Lung (tissue), 12 donors: ENCODE measurements around the gene EOGT. TPM values are rescaled to one million over a fixed set of nuclear protein-coding genes. Genes with fewer than 3 reads are reported as not detected.

Experiments
- ATAC-seq: fragments of 200-7000 bp; cut with Tn5 transposase; one replicate; pipeline ENCODE4 v1.9.1; 2020; ENCODE audit warnings: moderate number of reproducible peaks; ENCODE audit not compliant: insufficient read depth, low FRiP score
- DNase-seq, 3 donors: peaks; one replicate each; pipeline ENCODE4 v3.0.0-alpha.2; 2013 to 2017
- H3K27ac ChIP-seq, 2 donors: one replicate each; pipeline ENCODE4 v1.5.1; 2013; ENCODE audit warnings: mild to moderate bottlenecking in 2 of 2, moderate library complexity in 2 of 2, control low read depth in 1 of 2, inconsistent platforms in 1 of 2, low read depth in 1 of 2, low read length in 1 of 2
- H3K27me3 ChIP-seq, 3 donors: one replicate each; pipeline ENCODE4 v1.5.1; 2013; ENCODE audit warnings: low read length in 2 of 3; ENCODE audit not compliant: control insufficient read depth in 3 of 3, insufficient read depth in 3 of 3
- H3K36me3 ChIP-seq, 4 donors: one replicate each; pipeline ENCODE4 v1.5.1; 2013; ENCODE audit warnings: low read length in 4 of 4, mild to moderate bottlenecking in 1 of 4, moderate library complexity in 1 of 4; ENCODE audit not compliant: control insufficient read depth in 4 of 4, insufficient read depth in 4 of 4
- H3K4me1 ChIP-seq, 5 donors: one replicate each; pipeline ENCODE4 v1.5.1; 2013; ENCODE audit warnings: low read length in 5 of 5, mild to moderate bottlenecking in 2 of 5, moderate library complexity in 1 of 5; ENCODE audit not compliant: control insufficient read depth in 5 of 5, insufficient read depth in 5 of 5
- H3K4me3 ChIP-seq: one replicate; pipeline ENCODE4 v1.5.1; 2013; ENCODE audit warnings: mild to moderate bottlenecking, control low read depth, moderate library complexity
- H3K9ac ChIP-seq, 2 donors: one replicate each; pipeline ENCODE4 v1.5.1; 2013; ENCODE audit warnings: low read length in 2 of 2, control low read depth in 1 of 2; ENCODE audit not compliant: insufficient read depth in 1 of 2
- H3K9me3 ChIP-seq, 4 donors: one replicate each; pipeline ENCODE4 v1.5.1; 2013; ENCODE audit warnings: low read length in 3 of 4, mild to moderate bottlenecking in 1 of 4, moderate library complexity in 1 of 4; ENCODE audit not compliant: control insufficient read depth in 4 of 4, insufficient read depth in 3 of 4
- WGBS, 2 donors: extraction: QIAGEN DNeasy Blood & Tissue Kit; methylation state at CpG; one replicate each; pipeline ENCODE4 v1.1.7; 2013; 5-methylcytosine and 5-hydroxymethylcytosine counted together
- polyA plus RNA-seq, 2 donors: library from polyadenylated mRNA; stranded (reverse); fragments of 200-250 nt; gene quantifications; one replicate each; pipeline ENCODE4 v1.2.1, GENCODE V29; 2013
- total RNA-seq, 2 donors: library from RNA; depleted of rRNA in 1 of 2; stranded (reverse); fragments of >200 nt in 1 of 2; gene quantifications; one replicate each; pipeline ENCODE4 v1.2.1, GENCODE V29; 2014 to 2021
- TF ChIP-seq, protein P1 (sequence below): IDR thresholded peaks from 2 replicates; pipeline ENCODE4 v1.5.1; 2012; ENCODE audit warnings: mild to moderate bottlenecking; ENCODE audit errors: control extremely low read depth, extremely low read depth
- donor health status: control.
- donor health status: control.
- donor health status: Bipolar disorder and iron deficiency.
- donor health status: healthy.
- donor health status: DM: yes; HTN: yes; CAD: no.

The EOGT gene
- total and polyA plus RNA-seq, 4 donors: 14.3 to 54.7 (median 35.0) TPM

DNA sequence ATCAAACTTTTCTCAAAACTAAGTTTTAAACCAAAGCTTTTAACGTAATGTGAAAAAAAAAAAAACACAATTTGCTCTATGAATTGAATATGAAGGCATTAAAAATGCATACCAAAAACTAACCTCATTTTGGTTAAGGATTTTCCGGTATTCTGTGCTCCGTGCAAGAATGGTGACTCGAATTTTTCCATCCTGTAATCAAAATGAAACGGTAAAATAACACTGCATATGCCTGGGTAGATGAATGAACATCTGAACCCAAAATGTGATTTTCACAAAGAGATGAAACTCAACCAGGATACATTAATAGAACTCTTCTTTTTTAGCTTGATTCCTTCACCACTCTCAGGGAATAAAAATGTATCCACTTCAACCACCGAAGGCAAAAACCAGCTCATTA lies 26.2 kb downstream of the EOGT start:
- no peaks in the 10 kb centered on the region for H3K27me3 ChIP-seq
- WGBS, 2 donors: 85 to 95% methylated on average over 6 of the region's 6 CpGs
- H3K9ac ChIP-seq: no peak overlapping the region
- TF ChIP-seq, protein P1, sequence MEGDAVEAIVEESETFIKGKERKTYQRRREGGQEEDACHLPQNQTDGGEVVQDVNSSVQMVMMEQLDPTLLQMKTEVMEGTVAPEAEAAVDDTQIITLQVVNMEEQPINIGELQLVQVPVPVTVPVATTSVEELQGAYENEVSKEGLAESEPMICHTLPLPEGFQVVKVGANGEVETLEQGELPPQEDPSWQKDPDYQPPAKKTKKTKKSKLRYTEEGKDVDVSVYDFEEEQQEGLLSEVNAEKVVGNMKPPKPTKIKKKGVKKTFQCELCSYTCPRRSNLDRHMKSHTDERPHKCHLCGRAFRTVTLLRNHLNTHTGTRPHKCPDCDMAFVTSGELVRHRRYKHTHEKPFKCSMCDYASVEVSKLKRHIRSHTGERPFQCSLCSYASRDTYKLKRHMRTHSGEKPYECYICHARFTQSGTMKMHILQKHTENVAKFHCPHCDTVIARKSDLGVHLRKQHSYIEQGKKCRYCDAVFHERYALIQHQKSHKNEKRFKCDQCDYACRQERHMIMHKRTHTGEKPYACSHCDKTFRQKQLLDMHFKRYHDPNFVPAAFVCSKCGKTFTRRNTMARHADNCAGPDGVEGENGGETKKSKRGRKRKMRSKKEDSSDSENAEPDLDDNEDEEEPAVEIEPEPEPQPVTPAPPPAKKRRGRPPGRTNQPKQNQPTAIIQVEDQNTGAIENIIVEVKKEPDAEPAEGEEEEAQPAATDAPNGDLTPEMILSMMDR: no peak
- no peaks in the 10 kb centered on the region for H3K9me3 ChIP-seq
- ATAC-seq (no peak), DNase-seq (no peak)
- no peak overlapping the region for H3K4me3 ChIP-seq
- H3K4me1 ChIP-seq: no peaks in the 10 kb centered on the region
- H3K36me3 ChIP-seq: peaks cover 11 to 55% (median 23%) of the 10 kb centered on the region in 4 donors
- no peak overlapping the region for H3K27ac ChIP-seq

DNA sequence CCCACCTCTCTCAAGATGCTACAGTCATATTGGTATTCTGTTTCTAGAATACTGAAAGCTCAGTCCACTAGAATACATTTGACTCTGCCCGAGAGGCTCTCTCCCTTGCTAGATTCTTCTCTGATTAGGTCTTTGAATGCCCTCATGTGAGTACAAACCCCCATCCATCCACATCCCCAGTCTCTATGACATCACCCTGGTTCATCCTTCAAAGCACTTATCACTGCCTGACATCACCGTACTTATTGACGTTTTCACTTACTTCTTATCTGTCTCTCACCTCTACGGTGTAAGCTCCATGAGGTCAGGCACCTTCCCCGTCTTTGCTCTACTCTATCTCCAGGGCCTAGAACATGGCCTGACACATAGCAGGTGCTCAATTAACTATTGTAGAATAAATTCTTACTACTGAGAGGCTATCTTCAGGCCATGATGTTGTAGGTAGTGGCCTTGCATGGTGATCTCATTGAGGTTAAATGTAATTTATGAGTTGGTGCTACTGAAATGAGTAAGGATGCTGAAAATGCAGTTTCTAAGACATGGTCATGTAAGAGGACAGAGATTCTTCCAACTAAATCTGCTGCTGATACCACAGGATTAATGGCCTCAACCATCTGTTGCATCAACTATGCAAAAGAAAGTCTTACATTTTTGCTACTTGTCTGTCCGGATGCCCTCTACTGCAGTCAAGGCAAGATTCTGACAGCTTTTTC lies 26.8 kb downstream of the EOGT start:
- Histone ChIP-seq H3K36me3 (peaks cover 11 to 51% (median 26%) of the 10 kb centered on the region in 4 donors), H3K4me3 (no peak overlapping the region), H3K9me3 (no peaks in the 10 kb centered on the region), H3K27ac (no peak overlapping the region), H3K27me3 (no peaks in the 10 kb centered on the region), H3K9ac (no peak overlapping the region), H3K4me1 (no peaks in the 10 kb centered on the region)
- 94 to 98% methylated on average over 6 of the region's 6 CpGs for WGBS, 2 donors
- TF ChIP-seq, protein P1: no peak
- ATAC-seq (no peak), DNase-seq (no peak)

DNA sequence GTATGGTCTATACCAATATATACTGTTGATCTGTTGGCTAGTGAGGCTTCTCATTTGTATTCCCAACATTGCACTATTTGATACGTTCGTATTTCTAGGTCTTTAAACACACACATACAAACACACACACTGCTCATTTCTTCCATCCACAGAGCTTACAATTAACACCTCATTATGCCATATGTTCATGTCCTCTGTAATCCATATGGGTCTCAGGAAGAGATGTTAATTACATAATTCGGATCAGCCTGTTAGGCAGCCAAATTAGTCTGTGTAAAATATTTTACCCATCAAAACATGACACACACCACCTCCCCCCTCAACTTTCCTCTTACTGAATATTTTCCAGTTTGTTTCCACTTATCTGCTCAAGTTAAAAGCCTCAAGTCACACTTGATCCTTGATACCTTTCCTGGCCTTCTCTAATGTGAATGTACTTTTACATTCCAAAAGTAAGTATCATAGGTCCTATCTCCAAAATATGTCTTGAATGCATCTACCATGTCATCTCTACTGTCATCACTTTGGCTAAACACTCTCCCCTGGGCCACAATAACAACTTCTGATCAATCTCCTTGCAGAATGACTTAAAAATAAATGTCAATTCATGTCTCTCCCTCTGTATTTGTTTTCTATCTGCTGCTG lies 28.2 kb downstream of the EOGT start:
- WGBS, 2 donors: 56 to 84% methylated on average over 3 of the region's 3 CpGs
- Histone ChIP-seq H3K4me1 (no peaks in the 10 kb centered on the region), H3K9ac (no peak overlapping the region), H3K9me3 (no peaks in the 10 kb centered on the region), H3K36me3 (peaks cover 7 to 54% (median 31%) of the 10 kb centered on the region in 4 donors), H3K27ac (no peak overlapping the region), H3K27me3 (no peaks in the 10 kb centered on the region), H3K4me3 (no peak overlapping the region)
- ATAC-seq (no peak), DNase-seq (no peak)
- TF ChIP-seq, protein P1: no peak
